HepG2 (cell line): ENCODE results near the gene ABHD17A. TPM values are rescaled to one million over a fixed set of nuclear protein-coding genes. Genes with fewer than 3 reads are reported as not detected.

Experiments used
- ATAC-seq: fragments of 200-7000 bp; cut with Tn5 transposase; 3 replicates; pipeline ENCODE4 v1.9.1; 2020; ENCODE audit warnings: mild to moderate bottlenecking, moderate library complexity
- BruUV-seq: library from RNA; stranded (reverse); fragments of 400-500 nt; replicated peaks from 2 replicates; lab custom pipeline; 2021; lab: Mats Ljungman, UMichigan
- CTCF ChIA-PET: fragments of 300-600 bp; formaldehyde crosslinking; extraction: SDS; loops from one replicate; lab custom pipeline; 2021; ENCODE audit warnings: low total read pairs, inconsistent platforms, low intra/inter-chr PET ratio; lab: Yijun Ruan, JAX
- POLR2A ChIA-PET: fragments of 350-600 bp; sonication (Branson Sonifier 250); formaldehyde crosslinking; loops from one replicate; lab custom pipeline; 2020; ENCODE audit warnings: antibody characterized with exemption, inconsistent platforms; lab: Yijun Ruan, JAX
- DNase-seq: peaks from one replicate; pipeline ENCODE4 v3.0.0-alpha.2; 2015; ENCODE audit warnings: low spot score
- FAIRE-seq: peaks from 3 replicates; lab custom pipeline; 2011; peaks lifted over from hg19 to GRCh38; lab: Jason Lieb, UNC
- H2AFZ ChIP-seq: one replicate; pipeline ENCODE4 v1.6.1; 2011; ENCODE audit warnings: low read length, inconsistent platforms
- H3K27ac ChIP-seq: fragments of 300-600 bp; 3 replicates; pipeline ENCODE4 v1.8.0; 2011; ENCODE audit warnings: mixed run types, mild to moderate bottlenecking, mixed read lengths, low read length, inconsistent platforms; ENCODE audit not compliant: insufficient read depth; ENCODE audit errors: extremely low read length
- H3K27me3 ChIP-seq, 2 experiments: fragments of 200-600 bp in 1 of 2; 2 replicates in 1 of 2; 3 replicates in 1 of 2; pipeline versions ENCODE4 v1.6.0 to v1.8.0; 2011; ENCODE audit warnings: low read length in 2 of 2, mild to moderate bottlenecking in 2 of 2, moderate library complexity in 2 of 2, inconsistent platforms in 1 of 2; ENCODE audit not compliant: insufficient read depth in 2 of 2, control insufficient read depth in 1 of 2
- H3K36me3 ChIP-seq, 2 experiments: fragments of 200-600 bp in 1 of 2; replicated peaks in 1 of 2; 2 replicates in 1 of 2; 3 replicates in 1 of 2; pipeline versions ENCODE4 v1.5.1 to v1.8.0; 2011; ENCODE audit warnings: low read length in 2 of 2, inconsistent platforms in 1 of 2; ENCODE audit not compliant: insufficient read depth in 2 of 2, control insufficient read depth in 1 of 2
- H3K4me1 ChIP-seq: 2 replicates; pipeline ENCODE4 v1.5.1; 2012; ENCODE audit warnings: low read length, inconsistent platforms; ENCODE audit not compliant: insufficient read depth
- H3K4me2 ChIP-seq: 2 replicates; pipeline ENCODE4 v1.6.0; 2011; ENCODE audit warnings: low read depth, low read length, inconsistent platforms
- H3K4me3 ChIP-seq, 3 experiments: fragments of 200-600 bp in 1 of 3; sonication (generic), shearing (Covaris generic) in 1 of 3; replicated peaks in 1 of 3; 2 replicates each; pipeline ENCODE4 v1.5.1; 2011 to 2016; ENCODE audit warnings: low read length in 3 of 3, inconsistent platforms in 2 of 3, low read depth in 2 of 3, mild to moderate bottlenecking in 2 of 3, control low read depth in 1 of 3, mixed read lengths in 1 of 3; ENCODE audit not compliant: insufficient read depth in 1 of 3
- H3K79me2 ChIP-seq: one replicate; pipeline ENCODE4 v1.6.1; 2011; ENCODE audit warnings: low read length, inconsistent platforms; ENCODE audit not compliant: insufficient read depth
- H3K9ac ChIP-seq: 2 replicates; pipeline ENCODE4 v1.6.0; 2011; ENCODE audit warnings: mild to moderate bottlenecking, low read depth, low read length, inconsistent platforms; ENCODE audit not compliant: insufficient read depth
- H3K9me3 ChIP-seq: 2 replicates; pipeline ENCODE4 v1.5.1; 2012; ENCODE audit warnings: mild to moderate bottlenecking, low read length
- H4K20me1 ChIP-seq: 2 replicates; pipeline ENCODE4 v1.6.0; 2011; ENCODE audit warnings: inconsistent platforms, mild to moderate bottlenecking, low read length, moderate library complexity; ENCODE audit not compliant: insufficient read depth
- FIP1L1 ChIP-seq: fragments of 200-400 bp; formaldehyde crosslinking; IDR thresholded peaks from 2 replicates; pipeline ENCODE4 v1.6.1; 2018; ENCODE audit warnings: low read depth, mild to moderate bottlenecking, low read length, moderate library complexity, borderline replicate concordance; ENCODE audit not compliant: insufficient read depth
- NCOA5 ChIP-seq: sonication (generic); formaldehyde crosslinking; IDR thresholded peaks from 2 replicates; pipeline ENCODE4 v1.4.0; 2020; ENCODE audit warnings: missing genetic modification reagents
- WGBS: methylation state at CpG from one replicate; pipeline ENCODE4 v1.1.6; 2017; ENCODE audit warnings: low lambda C conversion rate; 5-methylcytosine and 5-hydroxymethylcytosine counted together
- in situ Hi-C: cut with HindIII; loops from 2 replicates; pipeline ENCODE4 v1.10.0; 2017; ENCODE audit warnings: low pct_unique_long_range_greater_than_20kb; ENCODE audit not compliant: extremely low pct_ligation_motif_present
- intact Hi-C: fragments of 100-400 bp; cut with micrococcal nuclease; formaldehyde crosslinking; loops from one replicate; pipeline ENCODE4 v1.10.0; 2022; ENCODE audit not compliant: unreplicated experiment
- polyA plus RNA-seq, 8 experiments: library from polyadenylated mRNA; depleted of rRNA in 3 of 8; stranded (reverse) in 7 of 8; unstranded in 1 of 8; fragments of >200 nt; fragmentation: Illumina TruSeq in 4 of 8; extraction: Trizol in 4 of 8; gene quantifications; 2 replicates each; pipeline versions ENCODE4 v1.2.1 to v1.2.3, GENCODE V29; 2011 to 2016; ENCODE audit warnings: low read depth in 4 of 8, missing spikeins in 1 of 8, mixed read lengths in 1 of 8; ENCODE audit not compliant: insufficient read depth in 1 of 8
- total RNA-seq, 5 experiments: library from RNA; depleted of rRNA; stranded (reverse); fragments of >200 nt; fragmentation: Illumina TruSeq; extraction: Trizol; gene quantifications; 2 replicates each; pipeline ENCODE4 v1.2.3, GENCODE V29; 2016; ENCODE audit warnings: low read depth in 1 of 5
- TF ChIP-seq, protein P1 (sequence below): sonication (generic); formaldehyde crosslinking; IDR thresholded peaks from one replicate; pipeline ENCODE4 v1.5.1; 2020; ENCODE audit warnings: mild to moderate bottlenecking, missing genetic modification reagents; ENCODE audit errors: not compliant biosample characterization
- TF ChIP-seq, protein P2 (sequence below): sonication (generic); formaldehyde crosslinking; IDR thresholded peaks from 2 replicates; pipeline ENCODE4 v1.8.1; 2023; ENCODE audit warnings: mild to moderate bottlenecking, inconsistent platforms, moderate library complexity, missing genetic modification reagents, borderline replicate concordance
- TF ChIP-seq, protein P3 (sequence below), 2 experiments: sonication (generic) in 1 of 2; formaldehyde crosslinking in 1 of 2; IDR thresholded peaks; 2 replicates each; pipeline versions ENCODE4 v1.6.1 to v1.9.0; 2014 to 2022; ENCODE audit warnings: antibody characterized with exemption in 1 of 2, borderline replicate concordance in 1 of 2, inconsistent platforms in 1 of 2, low read depth in 1 of 2, missing genetic modification reagents in 1 of 2

The ABHD17A gene
- total and polyA plus RNA-seq, 2 of the 13 experiments (the other 11 are each of a cell fraction or from before 2014, with no cell fraction given) = 27.7 to 40.8 TPM

GRCh38 chr19:1847684-1848398, 37.5 kb downstream of the ABHD17A start:
- peaks cover 19% of the 10 kb centered on the region; the same call in 1 of the 2 replicates for H4K20me1 ChIP-seq
- H3K9me3 ChIP-seq = no peaks in the 10 kb centered on the region
- H3K4me2 ChIP-seq = peak overlapping the region; percentile 99
- FAIRE-seq (peak; percentile 36), DNase-seq (peak; percentile 75), ATAC-seq (peak; percentile 64)
- H3K9ac ChIP-seq = peak overlapping the region; percentile 100
- no CpG with 5 or more reads among the region's 72 CpGs for WGBS
- BruUV-seq = TSS peak; percentile 89
- ChIA-PET POLR2A (interaction anchor here (0.7 to 2.3 kb wide), 2 partner anchors 10 kb away, joined by 3 to 7 read pairs; no protein-coding TSS in a partner anchor), CTCF (interaction anchor here (1.3 to 2.4 kb wide), 2 partner anchors 10 to 17 kb away, joined by 3 to 13 read pairs; no protein-coding TSS in a partner anchor)
- peak overlapping the region; percentile 99 for H3K27ac ChIP-seq
- peaks cover 24% of the 10 kb centered on the region for H3K4me1 ChIP-seq
- H3K27me3 ChIP-seq = no peaks in the 10 kb centered on the region; a peak in 1 of 5 replicates
- no peak overlapping the region for H2AFZ ChIP-seq
- in situ Hi-C loops (no loop called here), intact Hi-C loops (no loop called here)
- H3K4me3 ChIP-seq = peak overlapping the region; percentile 79 to 97 (median 96)
- H3K36me3 ChIP-seq = peaks cover 2 to 19% of the 10 kb centered on the region in 2 experiments; a peak in 2 of 5 replicates
- H3K79me2 ChIP-seq = peaks cover 44% of the 10 kb centered on the region
- no peak for TF ChIP-seq FIP1L1
- TF ChIP-seq, protein P1, sequence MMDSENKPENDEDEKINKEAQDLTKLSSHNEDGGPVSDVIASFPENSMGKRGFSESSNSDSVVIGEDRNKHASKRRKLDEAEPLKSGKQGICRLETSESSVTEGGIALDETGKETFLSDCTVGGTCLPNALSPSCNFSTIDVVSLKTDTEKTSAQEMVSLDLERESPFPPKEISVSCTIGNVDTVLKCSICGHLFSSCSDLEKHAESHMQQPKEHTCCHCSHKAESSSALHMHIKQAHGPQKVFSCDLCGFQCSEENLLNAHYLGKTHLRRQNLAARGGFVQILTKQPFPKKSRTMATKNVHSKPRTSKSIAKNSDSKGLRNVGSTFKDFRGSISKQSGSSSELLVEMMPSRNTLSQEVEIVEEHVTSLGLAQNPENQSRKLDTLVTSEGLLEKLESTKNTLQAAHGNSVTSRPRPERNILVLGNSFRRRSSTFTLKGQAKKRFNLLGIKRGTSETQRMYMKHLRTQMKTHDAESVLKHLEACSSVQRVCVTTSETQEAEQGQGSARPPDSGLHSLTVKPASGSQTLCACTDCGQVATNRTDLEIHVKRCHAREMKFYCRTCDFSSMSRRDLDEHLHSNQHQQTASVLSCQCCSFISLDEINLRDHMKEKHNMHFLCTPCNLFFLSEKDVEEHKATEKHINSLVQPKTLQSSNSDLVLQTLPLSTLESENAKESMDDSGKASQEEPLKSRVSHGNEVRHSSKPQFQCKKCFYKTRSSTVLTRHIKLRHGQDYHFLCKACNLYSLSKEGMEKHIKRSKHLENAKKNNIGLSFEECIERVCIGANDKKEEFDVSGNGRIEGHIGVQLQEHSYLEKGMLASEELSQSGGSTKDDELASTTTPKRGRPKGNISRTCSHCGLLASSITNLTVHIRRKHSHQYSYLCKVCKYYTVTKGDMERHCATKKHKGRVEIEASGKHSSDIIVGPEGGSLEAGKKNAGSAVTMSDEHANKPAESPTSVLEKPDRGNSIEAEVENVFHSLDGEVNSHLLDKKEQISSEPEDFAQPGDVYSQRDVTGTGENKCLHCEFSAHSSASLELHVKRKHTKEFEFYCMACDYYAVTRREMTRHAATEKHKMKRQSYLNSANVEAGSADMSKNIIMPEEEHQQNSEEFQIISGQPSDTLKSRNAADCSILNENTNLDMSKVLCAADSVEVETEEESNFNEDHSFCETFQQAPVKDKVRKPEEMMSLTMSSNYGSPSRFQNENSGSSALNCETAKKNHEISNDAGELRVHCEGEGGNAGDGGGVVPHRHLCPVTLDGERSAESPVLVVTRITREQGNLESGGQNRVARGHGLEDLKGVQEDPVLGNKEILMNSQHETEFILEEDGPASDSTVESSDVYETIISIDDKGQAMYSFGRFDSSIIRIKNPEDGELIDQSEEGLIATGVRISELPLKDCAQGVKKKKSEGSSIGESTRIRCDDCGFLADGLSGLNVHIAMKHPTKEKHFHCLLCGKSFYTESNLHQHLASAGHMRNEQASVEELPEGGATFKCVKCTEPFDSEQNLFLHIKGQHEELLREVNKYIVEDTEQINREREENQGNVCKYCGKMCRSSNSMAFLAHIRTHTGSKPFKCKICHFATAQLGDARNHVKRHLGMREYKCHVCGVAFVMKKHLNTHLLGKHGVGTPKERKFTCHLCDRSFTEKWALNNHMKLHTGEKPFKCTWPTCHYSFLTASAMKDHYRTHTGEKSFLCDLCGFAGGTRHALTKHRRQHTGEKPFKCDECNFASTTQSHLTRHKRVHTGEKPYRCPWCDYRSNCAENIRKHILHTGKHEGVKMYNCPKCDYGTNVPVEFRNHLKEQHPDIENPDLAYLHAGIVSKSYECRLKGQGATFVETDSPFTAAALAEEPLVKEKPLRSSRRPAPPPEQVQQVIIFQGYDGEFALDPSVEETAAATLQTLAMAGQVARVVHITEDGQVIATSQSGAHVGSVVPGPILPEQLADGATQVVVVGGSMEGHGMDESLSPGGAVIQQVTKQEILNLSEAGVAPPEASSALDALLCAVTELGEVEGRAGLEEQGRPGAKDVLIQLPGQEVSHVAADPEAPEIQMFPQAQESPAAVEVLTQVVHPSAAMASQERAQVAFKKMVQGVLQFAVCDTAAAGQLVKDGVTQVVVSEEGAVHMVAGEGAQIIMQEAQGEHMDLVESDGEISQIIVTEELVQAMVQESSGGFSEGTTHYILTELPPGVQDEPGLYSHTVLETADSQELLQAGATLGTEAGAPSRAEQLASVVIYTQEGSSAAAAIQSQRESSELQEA (CRISPR knock-in tag) = no peak
- TF ChIP-seq, protein P2, sequence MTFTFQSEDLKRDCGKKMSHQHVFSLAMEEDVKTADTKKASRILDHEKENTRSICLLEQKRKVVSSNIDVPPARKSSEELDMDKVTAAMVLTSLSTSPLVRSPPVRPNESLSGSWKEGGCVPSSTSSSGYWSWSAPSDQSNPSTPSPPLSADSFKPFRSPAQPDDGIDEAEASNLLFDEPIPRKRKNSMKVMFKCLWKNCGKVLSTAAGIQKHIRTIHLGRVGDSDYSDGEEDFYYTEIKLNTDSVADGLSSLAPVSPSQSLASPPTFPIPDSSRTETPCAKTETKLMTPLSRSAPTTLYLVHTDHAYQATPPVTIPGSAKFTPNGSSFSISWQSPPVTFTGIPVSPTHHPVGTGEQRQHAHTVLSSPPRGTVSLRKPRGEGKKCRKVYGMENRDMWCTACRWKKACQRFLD (CRISPR knock-in tag) = no peak
- TF ChIP-seq NCOA5 = no peak
- TF ChIP-seq, protein P3, sequence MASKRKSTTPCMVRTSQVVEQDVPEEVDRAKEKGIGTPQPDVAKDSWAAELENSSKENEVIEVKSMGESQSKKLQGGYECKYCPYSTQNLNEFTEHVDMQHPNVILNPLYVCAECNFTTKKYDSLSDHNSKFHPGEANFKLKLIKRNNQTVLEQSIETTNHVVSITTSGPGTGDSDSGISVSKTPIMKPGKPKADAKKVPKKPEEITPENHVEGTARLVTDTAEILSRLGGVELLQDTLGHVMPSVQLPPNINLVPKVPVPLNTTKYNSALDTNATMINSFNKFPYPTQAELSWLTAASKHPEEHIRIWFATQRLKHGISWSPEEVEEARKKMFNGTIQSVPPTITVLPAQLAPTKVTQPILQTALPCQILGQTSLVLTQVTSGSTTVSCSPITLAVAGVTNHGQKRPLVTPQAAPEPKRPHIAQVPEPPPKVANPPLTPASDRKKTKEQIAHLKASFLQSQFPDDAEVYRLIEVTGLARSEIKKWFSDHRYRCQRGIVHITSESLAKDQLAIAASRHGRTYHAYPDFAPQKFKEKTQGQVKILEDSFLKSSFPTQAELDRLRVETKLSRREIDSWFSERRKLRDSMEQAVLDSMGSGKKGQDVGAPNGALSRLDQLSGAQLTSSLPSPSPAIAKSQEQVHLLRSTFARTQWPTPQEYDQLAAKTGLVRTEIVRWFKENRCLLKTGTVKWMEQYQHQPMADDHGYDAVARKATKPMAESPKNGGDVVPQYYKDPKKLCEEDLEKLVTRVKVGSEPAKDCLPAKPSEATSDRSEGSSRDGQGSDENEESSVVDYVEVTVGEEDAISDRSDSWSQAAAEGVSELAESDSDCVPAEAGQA (IDR thresholded peaks at IDR 0.05; ENCODE audit: low read depth) = no peak
- TF ChIP-seq, protein P3 (CRISPR knock-in tag; IDR thresholded peaks at IDR 0.05; ENCODE audit: borderline replicate concordance) = no peak
